K562 (cell line): ENCODE data around the gene COL16A1. TPM values are rescaled to one million over a fixed set of nuclear protein-coding genes. Genes with fewer than 3 reads are reported as not detected.

Experiments
- ATAC-seq: fragments of 200-7000 bp; cut with Tn5 transposase; 3 replicates; pipeline ENCODE4 v1.9.1; 2020; ENCODE audit warnings: moderate library complexity
- BruUV-seq: library from RNA; stranded (reverse); fragments of 400-500 nt; replicated peaks from 2 replicates; lab custom pipeline; 2021; lab: Mats Ljungman, UMichigan
- CTCF ChIA-PET: fragments of 300-600 bp; formaldehyde crosslinking; extraction: SDS; loops from one replicate; lab custom pipeline; 2021; ENCODE audit warnings: low intra/inter-chr PET ratio; lab: Yijun Ruan, JAX
- POLR2A ChIA-PET: fragments of 300-600, 350-650 bp; sonication (Branson Sonifier 250); formaldehyde crosslinking; extraction: SDS; loops from one replicate; lab custom pipeline; 2021; ENCODE audit warnings: antibody characterized with exemption, inconsistent platforms; lab: Yijun Ruan, JAX
- DNase-seq, 4 experiments: peaks; one replicate each; pipeline versions ENCODE4 v3.0.0 to v3.0.0-alpha.2; 2011 to 2018; ENCODE audit warnings: low spot score in 3 of 4, mixed read lengths in 3 of 4; ENCODE audit errors: extremely low read depth in 1 of 4
- FAIRE-seq: peaks from 2 replicates; lab custom pipeline; 2011; peaks lifted over from hg19 to GRCh38; lab: Jason Lieb, UNC
- H2AFZ ChIP-seq: 2 replicates; pipeline ENCODE4 v1.6.0; 2011; ENCODE audit warnings: low read depth, low read length, control low read depth, inconsistent platforms
- H3K27ac ChIP-seq: fragments of 200-600 bp; 3 replicates; pipeline ENCODE4 v1.8.0; 2011; ENCODE audit warnings: low read depth, mild to moderate bottlenecking, control low read depth, inconsistent platforms, low read length, moderate library complexity, mixed read lengths; ENCODE audit errors: extremely low read depth
- H3K27me3 ChIP-seq, 2 experiments: fragments of 300-600 bp in 1 of 2; 2 replicates in 1 of 2; 3 replicates in 1 of 2; pipeline versions ENCODE4 v1.6.0 to v1.8.0; 2011; ENCODE audit warnings: inconsistent platforms in 2 of 2, low read length in 2 of 2, mild to moderate bottlenecking in 1 of 2, mixed read lengths in 1 of 2, moderate library complexity in 1 of 2; ENCODE audit not compliant: control insufficient read depth in 2 of 2, insufficient read depth in 2 of 2
- H3K36me3 ChIP-seq: fragments of 300-600 bp; 3 replicates; pipeline ENCODE4 v1.8.0; 2011; ENCODE audit warnings: mild to moderate bottlenecking, low read length, inconsistent platforms; ENCODE audit not compliant: control insufficient read depth, insufficient read depth
- H3K4me1 ChIP-seq, 2 experiments: fragments of 200-600 bp in 1 of 2; replicated peaks in 1 of 2; 2 replicates in 1 of 2; 3 replicates in 1 of 2; pipeline versions ENCODE4 v1.5.1 to v1.8.0; 2011; ENCODE audit warnings: inconsistent platforms in 2 of 2, low read length in 2 of 2, mild to moderate bottlenecking in 1 of 2, mixed read lengths in 1 of 2, moderate library complexity in 1 of 2; ENCODE audit not compliant: control insufficient read depth in 2 of 2, insufficient read depth in 2 of 2
- H3K4me2 ChIP-seq: 2 replicates; pipeline ENCODE4 v1.6.1; 2011; ENCODE audit warnings: low read length, control low read depth, inconsistent platforms, mixed read lengths; ENCODE audit not compliant: insufficient read depth
- H3K4me3 ChIP-seq: fragments of 200-600 bp; sonication (generic), shearing (Covaris generic); 2 replicates; pipeline ENCODE4 v1.5.1; 2016; ENCODE audit warnings: control low read depth, inconsistent platforms
- H3K79me2 ChIP-seq: fragments of 200-600 bp; 3 replicates; pipeline ENCODE4 v1.8.0; 2011; ENCODE audit warnings: low read length, inconsistent platforms; ENCODE audit not compliant: control insufficient read depth, insufficient read depth
- H3K9ac ChIP-seq, 2 experiments: 2 replicates each; pipeline versions ENCODE4 v1.6.0 to v1.6.1; 2011; ENCODE audit warnings: low read depth in 2 of 2, low read length in 2 of 2, control low read depth in 1 of 2, inconsistent platforms in 1 of 2, mild to moderate bottlenecking in 1 of 2, mixed read lengths in 1 of 2; ENCODE audit not compliant: insufficient read depth in 1 of 2
- H3K9me1 ChIP-seq: one replicate; pipeline ENCODE4 v1.6.0; 2011; ENCODE audit warnings: inconsistent platforms, mild to moderate bottlenecking, low read length, moderate library complexity; ENCODE audit not compliant: control insufficient read depth, insufficient read depth
- H3K9me3 ChIP-seq: replicated peaks from 2 replicates; pipeline ENCODE4 v1.5.1; 2011; ENCODE audit warnings: low read depth, low read length, inconsistent platforms; ENCODE audit not compliant: control insufficient read depth, insufficient read depth
- H4K20me1 ChIP-seq: replicated peaks from 2 replicates; pipeline ENCODE4 v1.6.1; 2011; ENCODE audit warnings: low read length, inconsistent platforms, mixed read lengths; ENCODE audit not compliant: control insufficient read depth, insufficient read depth
- ARID3B ChIP-seq: fragments of 250-450 bp; sonication (Bioruptor Pico); IDR thresholded peaks from 2 replicates; pipeline ENCODE4 v1.4.0; 2020; ENCODE audit warnings: borderline replicate concordance
- CBFA2T2 ChIP-seq: fragments of 450-650 bp; conservative IDR thresholded peaks from 2 replicates; pipeline ENCODE4 v1.6.1; 2017; ENCODE audit warnings: mild to moderate bottlenecking
- FOXA3 ChIP-seq, 2 experiments: fragments of 450-650 bp in 1 of 2; sonication (generic) in 1 of 2; formaldehyde crosslinking; IDR thresholded peaks in 1 of 2; conservative IDR thresholded peaks in 1 of 2; 2 replicates each; pipeline versions ENCODE4 v1.4.0 to v1.8.0; 2020 to 2022; ENCODE audit warnings: mild to moderate bottlenecking in 2 of 2, missing genetic modification reagents in 1 of 2
- IRF2 ChIP-seq: sonication (generic); formaldehyde crosslinking; IDR thresholded peaks from 2 replicates; pipeline ENCODE4 v1.8.1; 2022; ENCODE audit warnings: mild to moderate bottlenecking, missing genetic modification reagents
- MCM2 ChIP-seq: fragments of 450-650 bp; IDR thresholded peaks from 2 replicates; pipeline ENCODE4 v1.6.1; 2017; ENCODE audit warnings: low read depth, mild to moderate bottlenecking
- NEUROD1 ChIP-seq: fragments of 150-350 bp; IDR thresholded peaks from 2 replicates; pipeline ENCODE4 v1.6.1; 2014; ENCODE audit warnings: borderline replicate concordance, low read length, low read depth; ENCODE audit not compliant: partially characterized antibody
- NFE2 ChIP-seq: IDR thresholded peaks from 2 replicates; pipeline ENCODE4 v1.6.1; 2014; ENCODE audit warnings: antibody characterized with exemption, low read depth
- NR2F6 ChIP-seq: fragments of 450-650 bp; formaldehyde crosslinking; IDR thresholded peaks from 2 replicates; pipeline ENCODE4 v1.4.0; 2020; ENCODE audit warnings: mild to moderate bottlenecking
- PCBP1 ChIP-seq: fragments of 200-400 bp; formaldehyde crosslinking; IDR thresholded peaks from 2 replicates; pipeline ENCODE4 v1.6.1; 2018; ENCODE audit warnings: mild to moderate bottlenecking, low read depth, low read length; ENCODE audit not compliant: poor library complexity, severe bottlenecking
- POLR2H ChIP-seq: IDR thresholded peaks from 2 replicates; pipeline ENCODE4 v1.6.1; 2016; ENCODE audit warnings: missing genetic modification characterization, low read depth, mild to moderate bottlenecking, control low read depth, missing compliant biosample characterization, moderate library complexity
- RB1 ChIP-seq: fragments of 450-650 bp; IDR thresholded peaks from 2 replicates; pipeline ENCODE4 v1.6.1; 2017; ENCODE audit warnings: low read depth, mild to moderate bottlenecking
- SMAD3 ChIP-seq: fragments of 450-650 bp; formaldehyde crosslinking; conservative IDR thresholded peaks from 2 replicates; pipeline ENCODE4 v1.4.0; 2020; ENCODE audit warnings: mild to moderate bottlenecking
- SP1 ChIP-seq: sonication (generic); formaldehyde crosslinking; IDR thresholded peaks from 2 replicates; pipeline ENCODE4 v1.8.1; 2022; ENCODE audit warnings: mild to moderate bottlenecking, missing genetic modification reagents
- TARDBP ChIP-seq: fragments of 450-650 bp; IDR thresholded peaks from 2 replicates; pipeline ENCODE4 v1.6.1; 2016
- TEAD4 ChIP-seq, 2 experiments: sonication (generic) in 1 of 2; formaldehyde crosslinking in 1 of 2; IDR thresholded peaks; 2 replicates each; pipeline versions ENCODE4 v1.6.1 to v1.8.0; 2012 to 2022; ENCODE audit warnings: borderline replicate concordance in 1 of 2, inconsistent platforms in 1 of 2, low read length in 1 of 2, mild to moderate bottlenecking in 1 of 2, missing genetic modification reagents in 1 of 2
- WHSC1 ChIP-seq: IDR thresholded peaks from one replicate; pipeline ENCODE4 v1.6.1; 2012; ENCODE audit warnings: low read length, control low read depth, inconsistent platforms
- ZNF408 ChIP-seq: fragments of 250-450 bp; sonication (Bioruptor Pico); IDR thresholded peaks from 2 replicates; pipeline ENCODE4 v1.4.0; 2020; ENCODE audit warnings: low read depth, mild to moderate bottlenecking, moderate library complexity
- ZSCAN29 ChIP-seq: fragments of 450-650 bp; IDR thresholded peaks from 2 replicates; pipeline ENCODE4 v1.6.1; 2017
- WGBS: fragments of 100-300 bp; shearing (Covaris generic); methylation state at CpG from one replicate; pipeline ENCODE4 v1.1.6; 2016; ENCODE audit warnings: low coverage, mixed read lengths; ENCODE audit not compliant: insufficient coverage; ENCODE audit errors: missing lambda C conversion rate; 5-methylcytosine and 5-hydroxymethylcytosine counted together
- in situ Hi-C: fragments of 300-500 bp; cut with MboI; formaldehyde crosslinking; loops from 4 replicates; pipeline ENCODE4 v1.15.0; 2018; ENCODE audit warnings: inconsistent platforms, mixed read lengths
- intact Hi-C: fragments of 100-400 bp; cut with micrococcal nuclease; formaldehyde crosslinking; loops from 2 replicates; pipeline ENCODE4 v1.14.2; 2022
- polyA plus RNA-seq, 8 experiments: library from polyadenylated mRNA; depleted of rRNA in 4 of 8; stranded (reverse) in 5 of 8; unstranded in 3 of 8; fragments of >200 nt; fragmentation: Nextera tagmentation in 2 of 8; fragmentation: Illumina TruSeq in 1 of 8; extraction: Ambion mirVana in 2 of 8; extraction: Trizol in 1 of 8; gene quantifications; 2 replicates each; pipeline versions ENCODE4 v1.2.1 to v1.2.3, GENCODE V29; 2011 to 2014; ENCODE audit warnings: inconsistent platforms in 1 of 8, missing spikeins in 1 of 8
- total RNA-seq, 7 experiments: library from RNA; depleted of rRNA in 6 of 7; stranded (reverse); fragments of >200 nt in 6 of 7; fragmentation: Illumina TruSeq in 2 of 7; extraction: Trizol in 2 of 7; gene quantifications; 2 replicates each; pipeline versions ENCODE4 v1.2.1 to v1.2.3, GENCODE V29; 2011 to 2021; ENCODE audit warnings: low replicate concordance in 1 of 7
- TF ChIP-seq, protein P1 (sequence below): fragments of 450-650 bp; IDR thresholded peaks from 2 replicates; pipeline ENCODE4 v1.6.1; 2016

Gene COL16A1
- total and polyA plus RNA-seq, 9 of the 15 experiments (the other 6 are each of a cell fraction or from before 2014, with no cell fraction given) = 0.11 to 0.60 (median 0.11) TPM; not detected in 6

DNA sequence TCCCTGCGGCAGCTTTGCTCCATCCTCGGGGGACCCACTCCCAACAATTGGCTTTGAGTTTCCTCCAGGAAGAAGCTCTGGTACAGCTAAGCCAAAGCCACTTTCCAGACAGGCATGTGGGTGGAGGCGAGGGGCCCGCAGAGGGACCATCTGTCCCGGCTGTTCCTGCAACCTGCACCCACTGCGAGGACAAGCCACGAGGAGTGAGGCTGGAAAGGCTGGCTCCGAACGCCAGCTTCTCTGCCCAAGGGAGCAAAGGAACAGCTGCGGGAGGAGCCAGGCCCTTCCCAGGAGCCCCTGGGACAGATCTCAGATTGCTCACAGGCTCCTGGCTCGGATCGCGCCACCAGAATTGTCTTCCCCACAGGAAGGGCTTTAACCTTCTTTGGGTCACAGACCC, 30.8 kb downstream of the COL16A1 start:
- BruUV-seq = no TSS peak
- Histone ChIP-seq H3K4me3 (no peak overlapping the region), H3K27ac (no peak overlapping the region), H3K9ac (no peak overlapping the region), H2AFZ (no peak overlapping the region), H4K20me1 (peaks cover 17% of the 10 kb centered on the region), H3K4me2 (no peak overlapping the region), H3K4me1 (peaks cover 0 to 12% of the 10 kb centered on the region in 2 experiments; a peak in 3 of 5 replicates), H3K79me2 (no peaks in the 10 kb centered on the region), H3K27me3 (peaks cover 67 to 98% of the 10 kb centered on the region in 2 experiments), H3K9me1 (no peaks in the 10 kb centered on the region), H3K9me3 (no peaks in the 10 kb centered on the region), H3K36me3 (no peaks in the 10 kb centered on the region)
- intact Hi-C loops = no loop called here
- DNase-seq = no peak
- ChIA-PET POLR2A (interaction anchor here (0.6 to 1.0 kb wide), 3 partner anchors 13 to 637 kb away, joined by 3 to 5 read pairs (median 3); no protein-coding TSS in a partner anchor), CTCF (no interaction called here)
- 4% methylated on average over 13 of the region's 13 CpGs for WGBS
- FAIRE-seq = no peak
- in situ Hi-C loops = no loop called here
- no peak for ATAC-seq
- TF ChIP-seq TARDBP = no peak
- no peak for TF ChIP-seq FOXA3 (CRISPR knock-in tag; conservative IDR thresholded peaks at IDR 0.05 in 1 of 2, IDR thresholded peaks at IDR 0.05 in 1 of 2)
- TF ChIP-seq MCM2 = no peak
- no peak for TF ChIP-seq RB1
- no peak for TF ChIP-seq SP1 (CRISPR knock-in tag)
- TF ChIP-seq WHSC1 = no peak
- no peak for TF ChIP-seq POLR2H (tag)
- TF ChIP-seq, protein P1, sequence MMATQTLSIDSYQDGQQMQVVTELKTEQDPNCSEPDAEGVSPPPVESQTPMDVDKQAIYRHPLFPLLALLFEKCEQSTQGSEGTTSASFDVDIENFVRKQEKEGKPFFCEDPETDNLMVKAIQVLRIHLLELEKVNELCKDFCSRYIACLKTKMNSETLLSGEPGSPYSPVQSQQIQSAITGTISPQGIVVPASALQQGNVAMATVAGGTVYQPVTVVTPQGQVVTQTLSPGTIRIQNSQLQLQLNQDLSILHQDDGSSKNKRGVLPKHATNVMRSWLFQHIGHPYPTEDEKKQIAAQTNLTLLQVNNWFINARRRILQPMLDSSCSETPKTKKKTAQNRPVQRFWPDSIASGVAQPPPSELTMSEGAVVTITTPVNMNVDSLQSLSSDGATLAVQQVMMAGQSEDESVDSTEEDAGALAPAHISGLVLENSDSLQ = no peak
- TF ChIP-seq IRF2 (CRISPR knock-in tag) = no peak
- TF ChIP-seq NR2F6 (CRISPR knock-in tag) = no peak
- TF ChIP-seq TEAD4 (IDR thresholded peaks at IDR 0.05; ENCODE audit: low read length) = no peak
- TF ChIP-seq TEAD4 (CRISPR knock-in tag; IDR thresholded peaks at IDR 0.05; ENCODE audit: borderline replicate concordance) = no peak
- TF ChIP-seq PCBP1 = no peak
- TF ChIP-seq ARID3B (CRISPR knock-in tag) = no peak
- no peak for TF ChIP-seq NEUROD1
- TF ChIP-seq CBFA2T2 = no peak
- TF ChIP-seq NFE2 = no peak
- no peak for TF ChIP-seq SMAD3
- no peak for TF ChIP-seq ZSCAN29
- no peak for TF ChIP-seq ZNF408 (CRISPR knock-in tag)
